B cell (primary cell): Measurements from ENCODE around the gene ASTL. TPM values are rescaled to one million over a fixed set of nuclear protein-coding genes. Genes with fewer than 3 reads are reported as not detected.

Experiments used
- ATAC-seq: fragments of 200-7000 bp; cut with Tn5 transposase; one replicate; pipeline ENCODE4 v1.10.0; 2021; ENCODE audit warnings: low read depth, mild to moderate bottlenecking, moderate number of reproducible peaks, moderate library complexity
- CTCF ChIA-PET: fragments of 350-600 bp; sonication (Branson Sonifier 250); formaldehyde crosslinking; loops from one replicate; lab custom pipeline; 2021; ENCODE audit warnings: antibody characterized with exemption, inconsistent platforms; lab: Charles Lee
- POLR2A ChIA-PET: fragments of 350-600 bp; sonication (Branson Sonifier 250); formaldehyde crosslinking; loops from one replicate; lab custom pipeline; 2021; ENCODE audit warnings: antibody characterized with exemption; lab: Charles Lee
- DNase-seq: peaks from one replicate; pipeline ENCODE4 v3.0.0; 2013
- H2AFZ ChIP-seq: 2 replicates; pipeline ENCODE4 v1.6.1; 2012; ENCODE audit warnings: mild to moderate bottlenecking, low read depth, low read length; ENCODE audit not compliant: insufficient read depth, poor library complexity, severe bottlenecking
- H3K27ac ChIP-seq, 2 donors: 1 replicate in 1 of 2; 2 replicates in 1 of 2; pipeline ENCODE4 v1.5.1; 2012 to 2013; ENCODE audit warnings: low read length in 2 of 2, mild to moderate bottlenecking in 2 of 2, moderate library complexity in 1 of 2
- H3K27me3 ChIP-seq, 4 experiments: fragments of 200-600 bp in 1 of 4; sonication (generic) in 1 of 4; replicated peaks in 1 of 4; 1 replicate in 2 of 4; 2 replicates in 2 of 4; pipeline versions ENCODE4 v1.6.1 to v1.7.0; 2013 to 2016; ENCODE audit warnings: low read length in 3 of 4, mild to moderate bottlenecking in 2 of 4, mixed read lengths in 1 of 4, moderate library complexity in 1 of 4; ENCODE audit not compliant: insufficient read depth in 4 of 4, control insufficient read depth in 3 of 4; ENCODE audit errors: control extremely low read depth in 1 of 4
- H3K36me3 ChIP-seq, 2 experiments: replicated peaks in 1 of 2; 1 replicate in 1 of 2; 2 replicates in 1 of 2; pipeline versions ENCODE4 v1.6.1 to v1.7.1; 2013; ENCODE audit warnings: low read length in 1 of 2; ENCODE audit not compliant: insufficient read depth in 2 of 2, control insufficient read depth in 1 of 2; ENCODE audit errors: control extremely low read depth in 1 of 2, extremely low read depth in 1 of 2
- H3K4me1 ChIP-seq, 2 donors: fragments of 200-600 bp in 1 of 2; sonication (generic) in 1 of 2; 1 replicate in 1 of 2; 2 replicates in 1 of 2; pipeline versions ENCODE4 v1.5.1 to v1.6.1; 2013 to 2017; ENCODE audit warnings: low read length in 2 of 2; ENCODE audit not compliant: control insufficient read depth in 2 of 2, insufficient read depth in 2 of 2
- H3K4me2 ChIP-seq: replicated peaks from 2 replicates; pipeline ENCODE3; 2012; ENCODE audit warnings: mild to moderate bottlenecking, low read depth, low read length; ENCODE audit not compliant: poor library complexity, severe bottlenecking
- H3K4me3 ChIP-seq, 5 experiments: fragments of 200-600 bp in 1 of 5; sonication (generic) in 1 of 5; 1 replicate in 3 of 5; 2 replicates in 2 of 5; pipeline versions ENCODE4 v1.5.1 to v1.7.0; 2011 to 2016; ENCODE audit warnings: low read length in 4 of 5, mild to moderate bottlenecking in 4 of 5, low read depth in 2 of 5, control low read depth in 1 of 5, moderate library complexity in 1 of 5; ENCODE audit not compliant: insufficient read depth in 1 of 5; ENCODE audit errors: control extremely low read depth in 1 of 5, extremely low read depth in 1 of 5
- H3K79me2 ChIP-seq: fragments of 200-600 bp; sonication (generic); one replicate; pipeline ENCODE4 v1.6.0; 2016; ENCODE audit warnings: low read length; ENCODE audit not compliant: control insufficient read depth, insufficient read depth
- H3K9ac ChIP-seq: fragments of 200-600 bp; sonication (generic); 2 replicates; pipeline ENCODE4 v1.6.1; 2017; ENCODE audit warnings: mild to moderate bottlenecking, low read length, moderate library complexity
- H3K9me3 ChIP-seq, 3 donors: one replicate each; pipeline versions ENCODE4 v1.6.1 to v1.7.1; 2013; ENCODE audit warnings: low read length in 2 of 3; ENCODE audit not compliant: control insufficient read depth in 2 of 3, insufficient read depth in 1 of 3; ENCODE audit errors: control extremely low read depth in 1 of 3
- H4K20me1 ChIP-seq: 2 replicates; pipeline ENCODE4 v1.6.0; 2012; ENCODE audit warnings: mild to moderate bottlenecking, low read length; ENCODE audit not compliant: insufficient read depth, control insufficient read depth, poor library complexity, severe bottlenecking
- H3K27ac Mint-ChIP-seq: one replicate; pipeline ENCODE4 v1.8.0; 2021; ENCODE audit warnings: mixed read lengths
- H3K27me3 Mint-ChIP-seq: one replicate; pipeline ENCODE4 v1.8.0; 2021; ENCODE audit warnings: mixed read lengths
- H3K4me1 Mint-ChIP-seq: one replicate; pipeline ENCODE4 v1.8.0; 2021; ENCODE audit warnings: mixed read lengths
- H3K4me3 Mint-ChIP-seq: one replicate; pipeline ENCODE4 v1.8.0; 2021; ENCODE audit warnings: mixed read lengths
- H3K9me3 Mint-ChIP-seq: one replicate; pipeline ENCODE4 v1.8.0; 2022; ENCODE audit warnings: mixed read lengths; ENCODE audit not compliant: insufficient read depth
- CTCF ChIP-seq: fragments of 200-600 bp; IDR thresholded peaks from one replicate; pipeline ENCODE4 v1.8.0; 2022; ENCODE audit warnings: antibody characterized with exemption, mild to moderate bottlenecking
- EZH2 ChIP-seq: IDR thresholded peaks from 2 replicates; pipeline ENCODE4 v1.6.1; 2012; ENCODE audit warnings: borderline replicate concordance, low read depth, mild to moderate bottlenecking, moderate library complexity, low read length; ENCODE audit not compliant: insufficient read depth, poor library complexity, severe bottlenecking
- WGBS: methylation state at CpG from one replicate; pipeline ENCODE4 v1.1.5; 2013; ENCODE audit warnings: missing lambda C conversion rate; ENCODE audit not compliant: insufficient coverage; 5-methylcytosine and 5-hydroxymethylcytosine counted together
- intact Hi-C: fragments of 100-400 bp; cut with micrococcal nuclease; formaldehyde crosslinking; loops from one replicate; pipeline ENCODE4 v1.10.0; 2022
- polyA plus RNA-seq: library from polyadenylated mRNA; depleted of rRNA; stranded (reverse); fragments of >200 nt; gene quantifications from 2 replicates; pipeline ENCODE4 v1.2.3, GENCODE V29; 2012
- total RNA-seq, 2 donors: library from RNA; stranded (reverse); fragments of 120-200 nt in 1 of 2; gene quantifications; 1 replicate in 1 of 2; 2 replicates in 1 of 2; pipeline versions ENCODE4 v1.2.3 to v1.2.4, GENCODE V29; 2013 to 2022

The ASTL gene
- total and polyA plus RNA-seq, 2 donors (not counting 1 experiment from before 2014, with no cell fraction given) = 0.15 to 0.59 TPM

DNA sequence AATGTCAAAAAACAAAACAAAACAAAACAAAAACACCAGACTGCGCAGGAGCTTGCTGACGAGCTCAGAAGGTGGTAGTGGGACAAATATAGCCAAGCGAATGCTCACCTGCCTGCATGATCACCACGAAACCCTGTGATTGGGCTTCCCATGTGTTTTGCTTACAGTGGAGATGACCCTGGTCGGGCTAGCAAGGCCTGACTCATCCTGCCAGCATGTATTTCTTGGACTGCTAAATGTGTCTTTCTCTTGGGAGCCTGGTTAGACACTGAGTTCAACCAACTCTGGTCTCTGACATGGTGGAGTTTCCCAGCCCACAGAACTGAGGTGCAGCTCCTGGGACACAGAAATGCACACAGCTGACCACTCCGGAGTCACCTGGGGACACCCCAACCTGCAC, 37.6 kb upstream of the ASTL start:
- Mint-ChIP-seq H3K27ac (no peak overlapping the region), H3K4me3 (no peak overlapping the region), H3K9me3 (no peaks in the 10 kb centered on the region), H3K27me3 (no peaks in the 10 kb centered on the region), H3K4me1 (peaks cover 7% of the 10 kb centered on the region)
- intact Hi-C loops = loop anchor here (2.0 kb wide), 1 partner anchor 19 kb away; no protein-coding TSS in a partner anchor
- peaks cover 0 to 3% of the 10 kb centered on the region in 2 donors for H3K4me1 ChIP-seq
- ChIA-PET POLR2A (interaction anchor here (0.7 kb wide), 1 partner anchor 31 kb away, joined by 4 read pairs; the partner anchor contains the start of gene DUSP2), CTCF (interaction anchor here (0.7 to 17.6 kb wide), 19 partner anchors 10 to 333 kb away, joined by 3 to 1065 read pairs (median 11); partner anchors contain the start of genes ADRA2B, ASTL, CIAO1 and DUSP2)
- H3K9me3 ChIP-seq = no peaks in the 10 kb centered on the region
- H4K20me1 ChIP-seq = no peaks in the 10 kb centered on the region
- no peaks in the 10 kb centered on the region for H3K79me2 ChIP-seq
- H3K27ac ChIP-seq = no peak overlapping the region
- no peaks in the 10 kb centered on the region for H3K27me3 ChIP-seq
- H2AFZ ChIP-seq = no peak overlapping the region
- H3K9ac ChIP-seq = no peak overlapping the region
- no peak for ATAC-seq
- no peak for DNase-seq
- H3K36me3 ChIP-seq = no peaks in the 10 kb centered on the region
- no peak overlapping the region for H3K4me2 ChIP-seq
- no peak overlapping the region for H3K4me3 ChIP-seq
- 55% methylated on average over 3 of the region's 6 CpGs for WGBS
- TF ChIP-seq CTCF (no peak), EZH2 (no peak)
